OCI-LY7 (cell line): ENCODE data around the gene DOCK9.

Experiments
- CTCF ChIP-seq: fragments of 200-600 bp; sonication (generic); conservative IDR thresholded peaks from 2 replicates; pipeline ENCODE4 v1.5.1; 2014; ENCODE audit warnings: mild to moderate bottlenecking, antibody characterized with exemption, low read length, moderate library complexity, mixed read lengths
- EZH2phosphoT487 ChIP-seq: fragments of 200-600 bp; sonication (generic); IDR thresholded peaks from 2 replicates; pipeline ENCODE4 v1.6.1; 2018; ENCODE audit warnings: low read depth, borderline replicate concordance, mild to moderate bottlenecking, mixed run types, antibody characterized with exemption, low read length, moderate library complexity, mixed read lengths

GRCh38 chr13:98874029-98874397 is 103.9 kb downstream of the DOCK9 start:
- TF ChIP-seq CTCF (no peak), EZH2phosphoT487 (no peak)
